ENCODE results near the gene PTS. TPM values are rescaled to one million over a fixed set of nuclear protein-coding genes. Genes with fewer than 3 reads are reported as not detected.

PTS gene
- total RNA-seq, 1 donor from 2014 or later, result 64.6 TPM

- no peaks in the 10 kb centered on the region for H3K36me3 Mint-ChIP-seq (ENCODE audit: low read depth, unreplicated experiment)
- H3K27ac ChIP-seq (ENCODE audit: low read depth, low read length), result no peak overlapping the region
- H3K4me2 ChIP-seq (ENCODE audit: low read length), result no peak overlapping the region
- no peaks in the 10 kb centered on the region for H3K79me2 ChIP-seq (ENCODE audit: insufficient read depth, low read length)
- H2AFZ ChIP-seq (ENCODE audit: low read depth, low read length), result no peak overlapping the region
- no peaks in the 10 kb centered on the region for H3K4me1 Mint-ChIP-seq (ENCODE audit: low read depth, unreplicated experiment)
- H3K27ac Mint-ChIP-seq (ENCODE audit: unreplicated experiment), result no peak overlapping the region
- FAIRE-seq, result no peak
- H3K4me1 ChIP-seq (ENCODE audit: insufficient read depth, low read length), result no peaks in the 10 kb centered on the region
- H3K9me3 ChIP-seq (ENCODE audit: insufficient read depth, low read depth, low read length), result no peaks in the 10 kb centered on the region
- H3K4me3 Mint-ChIP-seq (ENCODE audit: unreplicated experiment), result no peak overlapping the region
- TF ChIP-seq CTCF (IDR thresholded peaks at IDR 0.05; ENCODE audit: insufficient read depth, low read depth, low read length) (no peak), EZH2 (IDR thresholded peaks at IDR 0.05; ENCODE audit: insufficient read depth, low read length) (no peak)
- peaks cover 3% of the 10 kb centered on the region for H3K27me3 Mint-ChIP-seq (ENCODE audit: low read depth, unreplicated experiment)
- peak; percentile 12 for DNase-seq (ENCODE audit: low read depth)
- H3K9me3 Mint-ChIP-seq (ENCODE audit: unreplicated experiment), result no peaks in the 10 kb centered on the region
- no peaks in the 10 kb centered on the region for H4K20me1 ChIP-seq (ENCODE audit: insufficient read depth, low read length)
- no peaks in the 10 kb centered on the region for H3K36me3 ChIP-seq (ENCODE audit: insufficient read depth, low read length)
- H3K27me3 ChIP-seq (ENCODE audit: insufficient read depth, low read length), result no peaks in the 10 kb centered on the region
- H3K4me3 ChIP-seq (ENCODE audit: insufficient read depth, low read depth, low read length), result no peak overlapping the region
- H3K9ac ChIP-seq (ENCODE audit: low read length), result no peak overlapping the region
These were observed 9.6 kb upstream of the PTS start for GRCh38 chr11:112216561-112217105.

- H3K27me3 Mint-ChIP-seq (ENCODE audit: low read depth, unreplicated experiment), result peaks cover 3% of the 10 kb centered on the region
- H3K9me3 Mint-ChIP-seq (ENCODE audit: unreplicated experiment), result no peaks in the 10 kb centered on the region
- H3K36me3 Mint-ChIP-seq (ENCODE audit: low read depth, unreplicated experiment), result no peaks in the 10 kb centered on the region
- H3K27ac Mint-ChIP-seq (ENCODE audit: unreplicated experiment), result no peak overlapping the region
- H3K4me1 ChIP-seq (ENCODE audit: insufficient read depth, low read length), result no peaks in the 10 kb centered on the region
- H3K9ac ChIP-seq (ENCODE audit: low read length), result no peak overlapping the region
- H3K4me3 Mint-ChIP-seq (ENCODE audit: unreplicated experiment), result no peak overlapping the region
- peak; percentile 93 for FAIRE-seq
- no peak overlapping the region for H3K27ac ChIP-seq (ENCODE audit: low read depth, low read length)
- no peak overlapping the region for H3K4me3 ChIP-seq (ENCODE audit: insufficient read depth, low read depth, low read length)
- peak; percentile 90 for TF ChIP-seq CTCF (IDR thresholded peaks at IDR 0.05; ENCODE audit: insufficient read depth, low read depth, low read length)
- TF ChIP-seq EZH2 (IDR thresholded peaks at IDR 0.05; ENCODE audit: insufficient read depth, low read length), result no peak
- no peak overlapping the region for H3K4me2 ChIP-seq (ENCODE audit: low read length)
- no peaks in the 10 kb centered on the region for H3K9me3 ChIP-seq (ENCODE audit: insufficient read depth, low read depth, low read length)
- H3K79me2 ChIP-seq (ENCODE audit: insufficient read depth, low read length), result no peaks in the 10 kb centered on the region
- H2AFZ ChIP-seq (ENCODE audit: low read depth, low read length), result no peak overlapping the region
- no peaks in the 10 kb centered on the region for H3K4me1 Mint-ChIP-seq (ENCODE audit: low read depth, unreplicated experiment)
- H3K27me3 ChIP-seq (ENCODE audit: insufficient read depth, low read length), result no peaks in the 10 kb centered on the region
- no peaks in the 10 kb centered on the region for H4K20me1 ChIP-seq (ENCODE audit: insufficient read depth, low read length)
- H3K36me3 ChIP-seq (ENCODE audit: insufficient read depth, low read length), result no peaks in the 10 kb centered on the region
- peak; percentile 39 for DNase-seq (ENCODE audit: low read depth)
These were observed 6.6 kb upstream of the PTS start for GRCh38 chr11:112219476-112220232.
